Measurements from ENCODE around the gene NUDT3. TPM values are rescaled to one million over a fixed set of nuclear protein-coding genes. Genes with fewer than 3 reads are reported as not detected.

Gene NUDT3
- total and polyA plus RNA-seq, 2 experiments from 2014 or later: 8.1 to 11.5 TPM

GRCh38 chr6:34323300-34323699, 69.2 kb downstream of the NUDT3 start:
- Histone ChIP-seq H3K4me3 (no peak overlapping the region), H2AFZ (no peak overlapping the region), H3K4me1 (ENCODE audit: insufficient read depth) (no peaks in the 10 kb centered on the region), H3K9me3 (ENCODE audit: low read depth) (no peaks in the 10 kb centered on the region), H4K20me1 (ENCODE audit: insufficient read depth) (no peaks in the 10 kb centered on the region), H3K36me3 (ENCODE audit: low read depth) (no peaks in the 10 kb centered on the region), H3K4me2 (ENCODE audit: unreplicated experiment) (no peak overlapping the region), H3K9ac (no peak overlapping the region), H3K27me3 (replicated peaks; ENCODE audit: insufficient read depth) (no peaks in the 10 kb centered on the region), H3K79me2 (ENCODE audit: insufficient read depth) (peaks cover 75% of the 10 kb centered on the region), H3K27ac (no peak overlapping the region), H3K9me2 (ENCODE audit: insufficient read depth) (no peaks in the 10 kb centered on the region), H3F3A (ENCODE audit: insufficient read depth) (peaks cover 8% of the 10 kb centered on the region; the same call in 1 of the 2 replicates)
- no peak for DNase-seq
- TF ChIP-seq EZH2phosphoT487 (IDR thresholded peaks at IDR 0.05; ENCODE audit: insufficient read depth, low read depth) (no peak), EZH2 (IDR thresholded peaks at IDR 0.05; ENCODE audit: insufficient read depth, poor library complexity, severe bottlenecking) (no peak)
- in situ Hi-C loops (cut with MboI): no loop called here
- WGBS, 2 experiments (ENCODE audit: low coverage in 1 of 2, low lambda C conversion rate in 2 of 2, missing lambda C conversion rate in 2 of 2): 94 to 100% methylated on average over 6 of the region's 6 CpGs

DNA sequence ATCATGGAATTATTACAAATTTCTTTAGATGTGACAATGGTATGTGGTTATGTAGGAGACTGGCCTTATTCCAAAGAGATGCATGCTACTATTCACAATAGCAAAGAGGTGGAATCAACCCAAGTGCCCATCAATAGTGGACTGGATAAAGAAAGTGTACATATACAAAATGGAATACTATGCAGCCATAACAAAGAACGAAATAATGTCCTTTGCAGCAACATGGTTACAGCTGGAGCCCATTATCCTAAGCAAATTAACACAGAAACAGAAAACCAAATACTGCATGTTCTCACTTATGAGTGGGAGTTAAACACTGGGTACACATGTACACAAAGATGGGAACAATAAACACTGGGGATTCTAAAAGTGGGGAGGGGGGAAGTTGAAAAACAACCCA, 69.7 kb downstream of the NUDT3 start:
- TF ChIP-seq EZH2phosphoT487 (IDR thresholded peaks at IDR 0.05; ENCODE audit: insufficient read depth, low read depth): no peak
- no peak for TF ChIP-seq EZH2 (IDR thresholded peaks at IDR 0.05; ENCODE audit: insufficient read depth, poor library complexity, severe bottlenecking)
- Histone ChIP-seq H3K4me1 (ENCODE audit: insufficient read depth) (no peaks in the 10 kb centered on the region), H2AFZ (no peak overlapping the region), H3K9ac (no peak overlapping the region), H3K27me3 (replicated peaks; ENCODE audit: insufficient read depth) (no peaks in the 10 kb centered on the region), H3K4me2 (ENCODE audit: unreplicated experiment) (no peak overlapping the region), H4K20me1 (ENCODE audit: insufficient read depth) (no peaks in the 10 kb centered on the region), H3K4me3 (no peak overlapping the region), H3K79me2 (ENCODE audit: insufficient read depth) (peaks cover 75% of the 10 kb centered on the region), H3K9me2 (ENCODE audit: insufficient read depth) (no peaks in the 10 kb centered on the region), H3K9me3 (ENCODE audit: low read depth) (no peaks in the 10 kb centered on the region), H3F3A (ENCODE audit: insufficient read depth) (peaks cover 8% of the 10 kb centered on the region; the same call in 1 of the 2 replicates), H3K27ac (no peak overlapping the region), H3K36me3 (ENCODE audit: low read depth) (no peaks in the 10 kb centered on the region)
- 100% methylated on average over 1 of the region's 1 CpG for WGBS, 2 experiments (ENCODE audit: low coverage in 1 of 2, low lambda C conversion rate in 2 of 2, missing lambda C conversion rate in 2 of 2)
- in situ Hi-C loops (cut with MboI): no loop called here
- DNase-seq: no peak

GRCh38 chr6:34321821-34322220, 70.6 kb downstream of the NUDT3 start:
- Histone ChIP-seq H2AFZ (no peak overlapping the region), H4K20me1 (ENCODE audit: insufficient read depth) (peaks cover 2% of the 10 kb centered on the region; the same call in 1 of the 2 replicates), H3K27ac (no peak overlapping the region), H3K9ac (no peak overlapping the region), H3K79me2 (ENCODE audit: insufficient read depth) (peaks cover 81% of the 10 kb centered on the region), H3K9me2 (ENCODE audit: insufficient read depth) (no peaks in the 10 kb centered on the region), H3K4me1 (ENCODE audit: insufficient read depth) (no peaks in the 10 kb centered on the region), H3K4me2 (ENCODE audit: unreplicated experiment) (no peak overlapping the region), H3K4me3 (no peak overlapping the region), H3K36me3 (ENCODE audit: low read depth) (no peaks in the 10 kb centered on the region), H3K27me3 (replicated peaks; ENCODE audit: insufficient read depth) (no peaks in the 10 kb centered on the region), H3F3A (ENCODE audit: insufficient read depth) (peaks cover 8% of the 10 kb centered on the region; the same call in 1 of the 2 replicates), H3K9me3 (ENCODE audit: low read depth) (no peaks in the 10 kb centered on the region)
- 78 to 79% methylated on average over 5 of the region's 5 CpGs for WGBS, 2 experiments (ENCODE audit: low coverage in 1 of 2, low lambda C conversion rate in 2 of 2, missing lambda C conversion rate in 2 of 2)
- DNase-seq: no peak
- TF ChIP-seq EZH2 (IDR thresholded peaks at IDR 0.05; ENCODE audit: insufficient read depth, poor library complexity, severe bottlenecking): no peak
- in situ Hi-C loops (cut with MboI): no loop called here

GRCh38 chr6:34319471-34319885, 73.0 kb downstream of the NUDT3 start:
- Histone ChIP-seq H3K36me3 (ENCODE audit: low read depth) (no peaks in the 10 kb centered on the region), H3K4me2 (ENCODE audit: unreplicated experiment) (no peak overlapping the region), H3K27me3 (replicated peaks; ENCODE audit: insufficient read depth) (no peaks in the 10 kb centered on the region), H3K9me2 (ENCODE audit: insufficient read depth) (no peaks in the 10 kb centered on the region), H3F3A (ENCODE audit: insufficient read depth) (no peaks in the 10 kb centered on the region), H3K79me2 (ENCODE audit: insufficient read depth) (peaks cover 99% of the 10 kb centered on the region), H4K20me1 (ENCODE audit: insufficient read depth) (peaks cover 3% of the 10 kb centered on the region; the same call in 1 of the 2 replicates), H2AFZ (no peak overlapping the region), H3K9me3 (ENCODE audit: low read depth) (no peaks in the 10 kb centered on the region), H3K4me3 (no peak overlapping the region), H3K27ac (no peak overlapping the region), H3K4me1 (ENCODE audit: insufficient read depth) (no peaks in the 10 kb centered on the region), H3K9ac (no peak overlapping the region)
- WGBS, 2 experiments (ENCODE audit: low coverage in 1 of 2, low lambda C conversion rate in 2 of 2, missing lambda C conversion rate in 2 of 2): 83 to 86% methylated on average over 4 of the region's 4 CpGs
- TF ChIP-seq EZH2phosphoT487 (IDR thresholded peaks at IDR 0.05; ENCODE audit: insufficient read depth, low read depth) (no peak), EZH2 (IDR thresholded peaks at IDR 0.05; ENCODE audit: insufficient read depth, poor library complexity, severe bottlenecking) (no peak)
- no peak for DNase-seq
- in situ Hi-C loops (cut with MboI): no loop called here
